Neural progenitor cell (in vitro differentiated cells): ENCODE data around the gene UBXN6. TPM values are rescaled to one million over a fixed set of nuclear protein-coding genes. Genes with fewer than 3 reads are reported as not detected.

ENCODE experiments used
- DNase-seq: peaks from one replicate; pipeline ENCODE4 v3.0.0-alpha.2; 2016; ENCODE audit warnings: low spot score
- H2AFZ ChIP-seq: fragments of 200-600 bp; sonication (generic); replicated peaks from 2 replicates; pipeline ENCODE4 v1.6.1; 2016; ENCODE audit warnings: antibody characterized with exemption
- H3F3A ChIP-seq: fragments of 200-600 bp; sonication (generic); 2 replicates; pipeline ENCODE4 v1.6.1; 2016; ENCODE audit warnings: antibody characterized with exemption, low read depth
- H3K27ac ChIP-seq: fragments of 200-600 bp; sonication (generic); 2 replicates; pipeline ENCODE4 v1.5.1; 2016; ENCODE audit warnings: mild to moderate bottlenecking
- H3K27me3 ChIP-seq: fragments of 200-600 bp; sonication (generic); 2 replicates; pipeline ENCODE4 v1.6.1; 2016; ENCODE audit warnings: mild to moderate bottlenecking, moderate library complexity
- H3K36me3 ChIP-seq: fragments of 200-600 bp; sonication (generic); 2 replicates; pipeline ENCODE4 v1.5.1; 2016
- H3K4me1 ChIP-seq: fragments of 200-600 bp; sonication (generic); 2 replicates; pipeline ENCODE4 v1.6.1; 2016; ENCODE audit warnings: mixed run types
- H3K4me2 ChIP-seq: fragments of 200-600 bp; sonication (generic); 2 replicates; pipeline ENCODE4 v1.6.1; 2016
- H3K4me3 ChIP-seq: fragments of 200-600 bp; sonication (generic); 2 replicates; pipeline ENCODE4 v1.5.1; 2016
- H3K79me2 ChIP-seq: fragments of 200-600 bp; sonication (generic); 2 replicates; pipeline ENCODE4 v1.6.1; 2016; ENCODE audit warnings: low read depth
- H3K9ac ChIP-seq: fragments of 200-600 bp; sonication (generic); 2 replicates; pipeline ENCODE4 v1.6.1; 2016
- H3K9me3 ChIP-seq: fragments of 200-600 bp; sonication (generic); 2 replicates; pipeline ENCODE4 v1.5.1; 2016; ENCODE audit warnings: low read depth
- H4K20me1 ChIP-seq: fragments of 200-600 bp; sonication (generic); 2 replicates; pipeline ENCODE4 v1.6.1; 2016; ENCODE audit warnings: low read depth
- H3K27ac Mint-ChIP-seq: 3 replicates; pipeline ENCODE4 v1.8.0; 2021; ENCODE audit warnings: mixed read lengths
- H3K27me3 Mint-ChIP-seq: 2 replicates; pipeline ENCODE4 v1.8.0; 2022; ENCODE audit warnings: low read depth, mild to moderate bottlenecking, inconsistent platforms, moderate library complexity, mixed read lengths; ENCODE audit not compliant: insufficient read depth
- H3K36me3 Mint-ChIP-seq: 3 replicates; pipeline ENCODE4 v1.8.0; 2021; ENCODE audit warnings: mixed read lengths
- H3K4me1 Mint-ChIP-seq: 3 replicates; pipeline ENCODE4 v1.8.0; 2021; ENCODE audit warnings: mixed read lengths
- H3K4me3 Mint-ChIP-seq: 3 replicates; pipeline ENCODE4 v1.8.0; 2021; ENCODE audit warnings: mild to moderate bottlenecking, moderate library complexity, mixed read lengths
- H3K9me3 Mint-ChIP-seq: 3 replicates; pipeline ENCODE4 v1.8.0; 2020; ENCODE audit warnings: mixed read lengths
- CTCF ChIP-seq: fragments of 200-600 bp; sonication (generic); IDR thresholded peaks from 2 replicates; pipeline ENCODE4 v1.5.1; 2017; ENCODE audit warnings: antibody characterized with exemption, mild to moderate bottlenecking
- EZH2 ChIP-seq: fragments of 200-600 bp; sonication (generic); IDR thresholded peaks from 2 replicates; pipeline ENCODE4 v1.6.1; 2017; ENCODE audit warnings: antibody characterized with exemption, mild to moderate bottlenecking, moderate library complexity
- EZH2phosphoT487 ChIP-seq: fragments of 200-600 bp; sonication (generic); IDR thresholded peaks from 2 replicates; pipeline ENCODE4 v1.6.1; 2017; ENCODE audit warnings: antibody characterized with exemption
- total RNA-seq: library from RNA; depleted of rRNA; stranded (reverse); fragments of >200 nt; gene quantifications from 2 replicates; pipeline ENCODE4 v1.2.3, GENCODE V29; 2015; ENCODE audit warnings: low replicate concordance

Gene UBXN6
- total RNA-seq, 1 donor from 2014 or later: 24.9 TPM

GRCh38 chr19:4430760-4431159 is 26.8 kb downstream of the UBXN6 start:
- H3K36me3 ChIP-seq: no peaks in the 10 kb centered on the region

GRCh38 chr19:4429771-4430171 is 27.8 kb downstream of the UBXN6 start:
- Mint-ChIP-seq H3K27ac (no peak overlapping the region), H3K36me3 (peaks cover 45% of the 10 kb centered on the region), H3K4me1 (no peaks in the 10 kb centered on the region), H3K27me3 (no peaks in the 10 kb centered on the region), H3K4me3 (no peak overlapping the region), H3K9me3 (no peaks in the 10 kb centered on the region)
- Histone ChIP-seq H2AFZ (no peak overlapping the region), H4K20me1 (peaks cover 3% of the 10 kb centered on the region), H3K4me3 (no peak overlapping the region), H3K27ac (no peak overlapping the region), H3K36me3 (no peaks in the 10 kb centered on the region), H3K9me3 (no peaks in the 10 kb centered on the region), H3K4me2 (no peak overlapping the region), H3K79me2 (no peaks in the 10 kb centered on the region), H3K4me1 (no peaks in the 10 kb centered on the region), H3K27me3 (no peaks in the 10 kb centered on the region), H3F3A (no peaks in the 10 kb centered on the region), H3K9ac (no peak overlapping the region)
- no peak for DNase-seq
- TF ChIP-seq CTCF (no peak), EZH2 (no peak), EZH2phosphoT487 (no peak)

More at GRCh38 chr19:4430760-4431159, 26.8 kb downstream of the UBXN6 start:
- H3K27me3 Mint-ChIP-seq: no peaks in the 10 kb centered on the region
- no peaks in the 10 kb centered on the region for H3K4me1 Mint-ChIP-seq
- Histone ChIP-seq H3K9me3 (no peaks in the 10 kb centered on the region), H3K27ac (no peak overlapping the region), H4K20me1 (peaks cover 9% of the 10 kb centered on the region), H3K79me2 (peaks cover 6% of the 10 kb centered on the region), H3F3A (no peaks in the 10 kb centered on the region), H3K4me3 (no peak overlapping the region), H3K27me3 (no peaks in the 10 kb centered on the region), H3K9ac (no peak overlapping the region), H3K4me2 (no peak overlapping the region), H3K4me1 (no peaks in the 10 kb centered on the region), H2AFZ (no peak overlapping the region)
- no peak for DNase-seq
- peaks cover 43% of the 10 kb centered on the region for H3K36me3 Mint-ChIP-seq
- no peaks in the 10 kb centered on the region for H3K9me3 Mint-ChIP-seq
- H3K4me3 Mint-ChIP-seq: no peak overlapping the region
- no peak overlapping the region for H3K27ac Mint-ChIP-seq
- TF ChIP-seq EZH2 (no peak), CTCF (no peak), EZH2phosphoT487 (no peak)

- Mint-ChIP-seq H3K4me3 (no peak overlapping the region), H3K4me1 (no peaks in the 10 kb centered on the region)
These were observed 28.3 kb downstream of the UBXN6 start for GRCh38 chr19:4429256-4429655.

More at GRCh38 chr19:4429256-4429655, 28.3 kb downstream of the UBXN6 start:
- no peak overlapping the region for H3K9ac ChIP-seq
- no peaks in the 10 kb centered on the region for H3K79me2 ChIP-seq
- H4K20me1 ChIP-seq: peaks cover 3% of the 10 kb centered on the region
- no peak overlapping the region for H3K27ac ChIP-seq
- DNase-seq: no peak
- no peaks in the 10 kb centered on the region for H3K36me3 ChIP-seq
- Mint-ChIP-seq H3K9me3 (no peaks in the 10 kb centered on the region), H3K27ac (peak overlapping the region; percentile 28), H3K36me3 (peaks cover 40% of the 10 kb centered on the region), H3K27me3 (peaks cover 2% of the 10 kb centered on the region)
- no peak overlapping the region for H2AFZ ChIP-seq
- no peaks in the 10 kb centered on the region for H3K4me1 ChIP-seq
- H3K27me3 ChIP-seq: no peaks in the 10 kb centered on the region
- no peak overlapping the region for H3K4me2 ChIP-seq
- no peaks in the 10 kb centered on the region for H3K9me3 ChIP-seq
- no peak overlapping the region for H3K4me3 ChIP-seq
- no peaks in the 10 kb centered on the region for H3F3A ChIP-seq
- TF ChIP-seq CTCF (no peak), EZH2phosphoT487 (no peak), EZH2 (no peak)
